HG03558 (cell line): Measurements from ENCODE around the gene STX8.

Experiments used
- ATAC-seq: cut with Tn5 transposase; IDR thresholded peaks from one replicate; pipeline ENCODE4 v1.9.1; 2021; ENCODE audit warnings: moderate number of reproducible peaks; ENCODE audit not compliant: unreplicated experiment; ENCODE audit errors: extremely low read depth

The STX8 gene

GRCh38 chr17:9234389-9234945, 341.2 kb downstream of the STX8 start:
- no peak for ATAC-seq

- no peak for ATAC-seq
These were observed 341.9 kb downstream of the STX8 start for GRCh38 chr17:9233761-9234160.

- ATAC-seq, result no peak
These were observed 342.4 kb downstream of the STX8 start for GRCh38 chr17:9233271-9233599.

- no peak for ATAC-seq
These were observed 342.9 kb downstream of the STX8 start for GRCh38 chr17:9232591-9233270.

- no peak for ATAC-seq
These were observed 343.5 kb downstream of the STX8 start for GRCh38 chr17:9232155-9232475.

GRCh38 chr17:9231449-9232154, 344.0 kb downstream of the STX8 start:
- ATAC-seq, result no peak

GRCh38 chr17:9230861-9231260, 344.8 kb downstream of the STX8 start:
- ATAC-seq, result no peak

- no peak for ATAC-seq
These were observed 345.3 kb downstream of the STX8 start for GRCh38 chr17:9230346-9230745.

GRCh38 chr17:9229826-9230201, 345.8 kb downstream of the STX8 start:
- ATAC-seq, result no peak

- ATAC-seq, result no peak
These were observed 346.3 kb downstream of the STX8 start for GRCh38 chr17:9229160-9229825.

- ATAC-seq, result no peak
These were observed 347.0 kb downstream of the STX8 start for GRCh38 chr17:9228408-9229159.

GRCh38 chr17:9227819-9228407, 347.7 kb downstream of the STX8 start:
- no peak for ATAC-seq

GRCh38 chr17:9226794-9227135, 348.9 kb downstream of the STX8 start:
- no peak for ATAC-seq

- no peak for ATAC-seq
These were observed 349.4 kb downstream of the STX8 start for GRCh38 chr17:9226130-9226793.

- no peak for ATAC-seq
These were observed 350.1 kb downstream of the STX8 start for GRCh38 chr17:9225305-9226101.

- ATAC-seq, result no peak
These were observed 351.1 kb downstream of the STX8 start for GRCh38 chr17:9224485-9224884.

GRCh38 chr17:9223531-9223930, 352.1 kb downstream of the STX8 start:
- no peak for ATAC-seq

- no peak for ATAC-seq
These were observed 353.8 kb downstream of the STX8 start for GRCh38 chr17:9221922-9222180.

- no peak for ATAC-seq
These were observed 354.3 kb downstream of the STX8 start for GRCh38 chr17:9221147-9221921.
